ENCODE results near the gene GNG5. TPM values are rescaled to one million over a fixed set of nuclear protein-coding genes. Genes with fewer than 3 reads are reported as not detected.

GNG5 gene
- total RNA-seq, 1 experiment from 2014 or later: 115 TPM

GRCh38 chr1:84502927-84503326, 3.5 kb downstream of the GNG5 start:
- no peak overlapping the region for H4K5ac ChIP-seq (ENCODE audit: insufficient read length, low read depth, low read length)
- peaks cover 3% of the 10 kb centered on the region; the same call in 1 of the 2 replicates for H3K4me1 ChIP-seq (ENCODE audit: insufficient read depth, low read length)
- H2BK12ac ChIP-seq (ENCODE audit: insufficient read length, low read depth, low read length): no peak overlapping the region
- H2AK5ac ChIP-seq (ENCODE audit: insufficient read length, low read length): no peak overlapping the region
- no peak overlapping the region for H3K18ac ChIP-seq (ENCODE audit: insufficient read length, low read depth, low read length)
- Mint-ChIP-seq H3K4me3 (peak overlapping the region in 1 of 2 experiments; percentile 35; a peak in 1 of 5 replicates), H3K36me3 (ENCODE audit: insufficient read depth in 1 of 3, low read depth in 3 of 3) (peaks cover 1 to 25% (median 25%) of the 10 kb centered on the region in 3 experiments; a peak in 6 of 7 replicates), H3K4me1 (peaks cover 35 to 43% of the 10 kb centered on the region in 2 experiments), H3K27me3 (ENCODE audit: low read depth) (no peaks in the 10 kb centered on the region; the same call in 1 of the 2 replicates), H3K9me3 (peaks cover 2 to 3% of the 10 kb centered on the region in 2 experiments; a peak in 3 of 5 replicates), H3K27ac (no peak overlapping the region)
- no peaks in the 10 kb centered on the region for H4K20me1 ChIP-seq (ENCODE audit: control insufficient read depth, insufficient read depth, insufficient read length)
- H3K27me3 ChIP-seq (ENCODE audit: insufficient read depth, low read length): no peaks in the 10 kb centered on the region
- H2AFZ ChIP-seq (ENCODE audit: low read length): no peak overlapping the region
- no peak overlapping the region for H2BK120ac ChIP-seq (ENCODE audit: low read depth, low read length, poor library complexity, severe bottlenecking)
- no peak overlapping the region for H4K91ac ChIP-seq (ENCODE audit: insufficient read length, low read depth, low read length)
- no peak overlapping the region for H3K56ac ChIP-seq (ENCODE audit: insufficient read length, low read depth, low read length)
- H4K8ac ChIP-seq (replicated peaks; ENCODE audit: insufficient read length, low read depth, low read length): no peak overlapping the region
- WGBS (ENCODE audit: extremely low coverage, insufficient read length, low lambda C conversion rate): no CpG with 5 or more reads among the region's 5 CpGs
- peaks cover 8% of the 10 kb centered on the region; the same call in 1 of the 2 replicates for H3K79me2 ChIP-seq (ENCODE audit: insufficient read depth, low read length)
- no peak for DNase-seq
- H2BK5ac ChIP-seq (ENCODE audit: insufficient read length, low read length): no peak overlapping the region
- H2BK15ac ChIP-seq (ENCODE audit: low read depth, low read length): no peak overlapping the region
- H3K4ac ChIP-seq (ENCODE audit: low read depth, low read length): no peak overlapping the region
- H3K23me2 ChIP-seq (ENCODE audit: insufficient read length, low read depth, low read length, poor library complexity, severe bottlenecking): peaks cover 4% of the 10 kb centered on the region
- no peak overlapping the region for H3K27ac ChIP-seq (ENCODE audit: insufficient read length, low read depth, low read length)
- no peak overlapping the region for H3K9ac ChIP-seq (ENCODE audit: extremely low read depth, insufficient read length, low read length)
- H3K23ac ChIP-seq (ENCODE audit: insufficient read length, low read depth, low read length): no peak overlapping the region
- no peak for TF ChIP-seq CTCF (conservative IDR thresholded peaks at IDR 0.05)
- H3T11ph ChIP-seq (ENCODE audit: low read length): no peak overlapping the region
- no peak overlapping the region for H3K14ac ChIP-seq (ENCODE audit: insufficient read depth, low read length)
- no peak overlapping the region for H3K4me2 ChIP-seq (ENCODE audit: insufficient read depth, insufficient read length, low read length)
- H2BK20ac ChIP-seq (ENCODE audit: low read depth, low read length, poor library complexity, severe bottlenecking): no peak overlapping the region
- H3K9me3 ChIP-seq (ENCODE audit: control insufficient read depth, low read depth, low read length): no peaks in the 10 kb centered on the region
- no peaks in the 10 kb centered on the region for H3K79me1 ChIP-seq (ENCODE audit: insufficient read depth, low read depth, low read length, poor library complexity, severe bottlenecking)
